Fibroblast of skin of abdomen (primary cell): Measurements from ENCODE around the gene USP5. TPM values are rescaled to one million over a fixed set of nuclear protein-coding genes. Genes with fewer than 3 reads are reported as not detected.

Experiments
- DNase-seq: peaks from one replicate; pipeline ENCODE4 v3.0.0-alpha.2; 2013
- polyA plus RNA-seq, 2 experiments: library from polyadenylated mRNA; unstranded; fragments of 120-200 nt; gene quantifications; one replicate each; pipeline ENCODE4 v1.2.1, GENCODE V29; 2013; ENCODE audit not compliant: insufficient read length in 2 of 2

Gene USP5
- polyA plus RNA-seq (2013, experiment 1 of 2; ENCODE audit: insufficient read length), result 62.0 TPM
- 59.3 TPM for polyA plus RNA-seq (2013, experiment 2 of 2; ENCODE audit: insufficient read length)

DNA sequence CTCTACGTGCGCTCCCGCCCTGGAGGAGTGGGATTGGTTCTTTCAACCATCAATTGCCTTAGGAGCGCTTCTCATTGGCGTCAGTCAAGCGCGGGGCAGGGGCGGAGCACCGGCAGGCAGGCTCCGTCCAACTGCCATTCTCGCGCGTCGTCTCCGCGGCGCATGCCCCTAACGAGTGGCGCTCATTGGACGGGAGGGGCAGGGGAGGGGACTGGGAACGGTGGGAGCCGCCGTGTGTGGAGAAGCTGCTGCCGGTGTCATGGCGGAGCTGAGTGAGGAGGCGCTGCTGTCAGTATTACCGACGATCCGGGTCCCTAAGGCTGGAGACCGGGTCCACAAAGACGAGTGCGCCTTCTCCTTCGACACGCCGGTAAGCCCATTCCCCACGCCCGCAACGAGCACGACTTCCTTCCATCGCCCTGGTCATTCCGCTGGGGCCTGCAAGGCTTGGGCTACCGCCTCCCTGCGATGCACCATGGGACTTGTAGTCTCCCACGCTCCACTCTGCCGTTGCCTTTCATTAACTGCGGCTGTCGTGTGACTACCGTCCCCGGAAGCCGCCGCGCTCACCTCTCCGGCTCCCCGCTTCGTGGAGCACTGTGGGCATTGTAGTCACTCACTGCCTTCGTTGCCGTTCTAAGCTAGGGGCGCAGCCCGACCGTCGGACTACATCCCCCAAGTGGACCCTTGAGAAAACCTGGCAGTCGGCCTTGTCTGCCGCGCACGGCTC lies at the start of gene USP5:
TSS of gene USP5 (plus strand) at position 230 of the 730 bp plus-strand sequence. CDS start at position 260, 30 bp downstream.
- DNase-seq, result peak; percentile 100

DNA sequence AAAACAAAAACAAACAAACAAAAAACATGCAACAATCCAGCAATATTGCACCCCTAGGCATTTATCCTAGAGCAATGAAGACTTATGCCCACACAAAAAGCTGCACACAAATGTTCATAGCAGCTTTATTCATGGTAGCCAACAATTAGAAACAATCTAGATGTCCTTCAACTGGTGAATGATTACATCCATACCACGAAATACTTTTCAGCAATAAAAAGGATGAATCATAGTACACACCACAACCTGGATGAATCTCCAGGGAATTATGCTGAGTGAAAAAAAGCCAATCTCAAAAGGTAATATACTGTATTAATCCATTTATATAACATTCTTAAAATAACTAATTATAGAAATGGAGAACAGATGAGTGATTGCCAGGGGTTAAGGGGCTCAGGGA lies 44.8 kb upstream of the USP5 start:
- DNase-seq, result peak; percentile 33

- DNase-seq, result no peak
These were observed 42.9 kb upstream of the USP5 start for GRCh38 chr12:6809056-6809455.

GRCh38 chr12:6810758-6811157 lies 41.2 kb upstream of the USP5 start:
- DNase-seq, result no peak

GRCh38 chr12:6813363-6813762 lies 38.6 kb upstream of the USP5 start:
- DNase-seq, result no peak

- no peak for DNase-seq
These were observed 35.4 kb upstream of the USP5 start for GRCh38 chr12:6816598-6816997.

GRCh38 chr12:6817098-6817497 lies 34.9 kb upstream of the USP5 start:
- no peak for DNase-seq

DNA sequence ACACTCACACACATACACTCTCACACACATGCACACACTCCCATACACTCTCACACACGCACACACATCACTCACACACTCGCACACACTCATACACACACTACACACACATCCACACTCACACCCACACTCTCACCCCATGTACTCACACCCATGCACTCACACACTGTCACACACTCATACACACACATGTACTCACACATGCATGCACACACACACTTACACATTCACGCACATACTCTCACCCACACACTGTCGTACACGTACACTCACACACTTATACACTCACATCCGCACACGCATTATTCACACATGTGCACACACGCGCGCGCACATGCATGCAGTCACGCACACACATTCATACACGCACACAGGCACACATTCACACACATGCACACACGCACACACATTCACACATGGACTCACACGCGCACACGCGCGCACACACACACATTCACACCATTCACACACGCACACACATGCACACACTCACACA lies 34.2 kb upstream of the USP5 start:
- no peak for DNase-seq

DNA sequence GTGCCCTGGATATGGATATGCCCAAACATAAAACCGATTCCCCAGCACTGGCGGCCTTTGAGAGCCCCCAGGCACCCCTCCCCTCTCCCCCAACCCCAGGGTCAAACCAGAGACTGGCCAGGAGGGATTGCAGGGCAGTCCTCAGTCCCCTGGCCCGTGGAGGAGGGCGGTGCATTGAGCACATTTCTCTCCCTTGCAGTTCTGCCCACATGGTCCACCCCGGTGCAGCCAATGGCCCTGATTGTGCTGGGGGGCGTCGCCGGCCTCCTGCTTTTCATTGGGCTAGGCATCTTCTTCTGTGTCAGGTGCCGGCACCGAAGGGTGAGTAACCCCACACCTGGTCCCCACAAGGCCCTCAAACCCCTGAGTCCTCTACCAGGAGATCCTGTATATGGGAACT lies 33.7 kb upstream of the USP5 start:
- no peak for DNase-seq

GRCh38 chr12:6818645-6819044 lies 33.3 kb upstream of the USP5 start:
- DNase-seq, result no peak

GRCh38 chr12:6819106-6820030 lies 32.6 kb upstream of the USP5 start:
- DNase-seq, result no peak

- DNase-seq, result no peak
These were observed 31.8 kb upstream of the USP5 start for GRCh38 chr12:6820166-6820565.

DNA sequence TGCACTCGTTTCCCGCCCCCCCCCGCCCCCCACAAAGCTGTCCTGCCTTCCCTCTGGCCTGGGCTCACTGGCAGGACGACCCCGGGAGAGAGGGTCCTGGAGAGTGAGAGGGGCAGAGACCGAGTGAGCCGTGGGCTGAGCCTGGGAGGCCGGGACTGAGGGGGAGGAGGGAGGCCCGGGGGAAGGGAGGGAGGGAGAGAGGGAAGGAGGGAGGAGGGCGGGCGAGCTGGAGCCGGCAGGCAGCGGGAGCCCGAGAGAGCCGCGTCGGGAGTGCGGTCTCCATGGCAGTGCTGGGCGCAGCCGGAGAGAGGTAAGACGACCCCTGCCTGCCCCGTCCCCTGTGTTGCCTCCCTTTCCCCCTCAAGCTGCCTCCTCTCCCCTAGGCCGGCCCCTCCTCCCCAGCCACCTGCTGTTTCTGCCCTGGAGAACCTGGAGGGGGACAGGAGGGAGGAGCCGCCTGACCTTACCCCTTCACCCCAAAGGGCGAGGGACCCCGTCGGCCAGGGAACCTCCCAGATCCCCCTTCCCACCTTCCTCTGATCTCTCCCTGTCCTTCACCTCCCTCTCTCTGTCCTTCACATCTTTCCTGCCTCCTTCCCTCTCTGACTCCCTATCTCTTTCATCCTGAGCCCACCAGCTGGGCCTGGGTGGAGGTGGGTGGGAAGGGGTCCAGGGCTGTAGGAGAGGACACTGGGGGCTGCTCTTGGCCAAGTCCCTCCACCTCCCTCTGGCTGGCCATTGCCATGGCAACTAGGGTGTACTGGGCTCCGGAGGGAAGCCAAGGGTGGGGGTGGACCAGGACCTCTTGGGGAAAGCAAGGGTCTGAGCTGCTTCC lies 30.1 kb upstream of the USP5 start, which contains the start of gene GPR162:
TSS of gene GPR162 (plus strand) at position 231 of the 835 bp plus-strand sequence. CDS start 2,078 bp downstream, outside the sequence.
- DNase-seq, result peak; percentile 61

- no peak for DNase-seq
These were observed 29.4 kb upstream of the USP5 start for GRCh38 chr12:6822426-6823135.

DNA sequence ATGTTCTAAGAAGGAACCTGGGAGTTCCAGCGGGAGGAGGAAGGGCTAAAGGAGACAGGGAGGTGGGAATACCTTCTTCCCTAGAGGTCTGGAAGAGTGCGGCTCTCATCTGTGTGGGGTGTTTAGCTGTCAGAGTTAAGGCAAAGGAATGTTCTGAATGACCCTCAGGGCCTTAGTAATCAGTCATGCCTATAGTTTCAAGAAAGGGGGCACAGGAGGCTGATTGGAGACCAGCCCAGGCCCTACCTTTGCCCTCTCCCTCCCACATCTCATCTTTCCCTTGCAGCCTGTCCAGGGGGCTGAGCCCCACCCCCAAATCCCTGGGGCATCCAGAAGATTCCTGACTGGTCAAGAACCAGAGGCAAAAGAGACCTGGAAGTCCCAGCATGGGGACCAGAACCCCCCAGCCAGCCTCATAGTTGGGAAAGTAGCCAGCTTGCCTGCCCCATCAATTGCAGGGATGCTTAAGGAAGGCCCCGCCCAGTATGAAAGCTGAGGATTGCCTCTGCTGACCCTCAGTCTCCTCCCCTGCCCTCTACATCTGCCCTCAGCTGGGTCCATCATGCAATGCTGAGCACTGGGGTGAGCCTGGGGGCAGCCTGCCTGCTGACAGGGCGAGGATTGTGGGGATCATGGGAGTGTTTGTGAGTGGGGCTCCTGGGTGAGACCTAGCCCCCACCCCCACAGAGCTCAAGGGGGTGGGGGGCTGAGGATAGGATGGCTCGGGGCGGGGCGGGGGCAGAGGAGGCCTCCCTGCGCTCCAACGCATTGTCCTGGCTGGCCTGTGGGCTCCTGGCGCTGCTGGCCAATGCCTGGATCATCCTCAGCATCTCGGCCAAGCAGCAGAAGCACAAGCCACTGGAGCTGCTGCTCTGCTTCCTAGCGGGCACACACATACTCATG lies 28.5 kb upstream of the USP5 start:
- DNase-seq, result no peak

GRCh38 chr12:6824085-6824775 lies 27.7 kb upstream of the USP5 start:
- DNase-seq, result no peak

DNA sequence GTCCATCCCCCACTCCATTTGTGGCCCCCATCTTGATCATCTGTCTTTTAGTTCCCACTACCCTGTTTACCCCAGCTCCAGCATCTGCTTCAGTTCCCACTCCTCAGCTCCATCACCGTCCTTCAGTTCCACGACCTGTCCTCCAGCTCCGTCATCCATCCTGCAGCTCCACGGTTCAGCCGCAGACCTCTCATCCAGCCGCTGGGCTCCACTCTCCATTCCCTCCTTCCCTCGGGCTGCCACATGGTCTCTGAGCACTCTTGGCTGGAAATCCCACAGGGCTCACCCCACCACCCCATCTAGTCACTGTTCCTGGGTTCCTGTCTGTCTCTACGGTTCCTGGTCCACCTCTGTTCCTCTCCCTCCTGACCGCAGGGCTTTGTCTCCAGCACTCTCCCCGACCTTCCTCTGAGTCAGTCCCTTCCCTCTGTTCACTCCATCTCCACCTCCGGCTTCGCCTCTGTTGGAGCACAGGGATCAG lies 27.0 kb upstream of the USP5 start:
- DNase-seq, result peak; percentile 35

GRCh38 chr12:6825398-6826124 lies 26.4 kb upstream of the USP5 start:
- peak; percentile 84 for DNase-seq
